Measurements from ENCODE around the gene PRDM5.

GRCh38 chr4:120819805-120820437 lies 102.6 kb downstream of the PRDM5 start:
- TF ChIP-seq EZH2 (IDR thresholded peaks at IDR 0.05; ENCODE audit: borderline replicate concordance, low read depth, low read length, poor library complexity, severe bottlenecking), result no peak
- TF ChIP-seq, protein P1, sequence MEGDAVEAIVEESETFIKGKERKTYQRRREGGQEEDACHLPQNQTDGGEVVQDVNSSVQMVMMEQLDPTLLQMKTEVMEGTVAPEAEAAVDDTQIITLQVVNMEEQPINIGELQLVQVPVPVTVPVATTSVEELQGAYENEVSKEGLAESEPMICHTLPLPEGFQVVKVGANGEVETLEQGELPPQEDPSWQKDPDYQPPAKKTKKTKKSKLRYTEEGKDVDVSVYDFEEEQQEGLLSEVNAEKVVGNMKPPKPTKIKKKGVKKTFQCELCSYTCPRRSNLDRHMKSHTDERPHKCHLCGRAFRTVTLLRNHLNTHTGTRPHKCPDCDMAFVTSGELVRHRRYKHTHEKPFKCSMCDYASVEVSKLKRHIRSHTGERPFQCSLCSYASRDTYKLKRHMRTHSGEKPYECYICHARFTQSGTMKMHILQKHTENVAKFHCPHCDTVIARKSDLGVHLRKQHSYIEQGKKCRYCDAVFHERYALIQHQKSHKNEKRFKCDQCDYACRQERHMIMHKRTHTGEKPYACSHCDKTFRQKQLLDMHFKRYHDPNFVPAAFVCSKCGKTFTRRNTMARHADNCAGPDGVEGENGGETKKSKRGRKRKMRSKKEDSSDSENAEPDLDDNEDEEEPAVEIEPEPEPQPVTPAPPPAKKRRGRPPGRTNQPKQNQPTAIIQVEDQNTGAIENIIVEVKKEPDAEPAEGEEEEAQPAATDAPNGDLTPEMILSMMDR (conservative IDR thresholded peaks at IDR 0.05; ENCODE audit: low read depth, low read length), result no peak

Data from A673 (cell line).